Stimulated activated CD4-positive, alpha-beta T cell treated with anti-CD3 and anti-CD28 coated beads, TNF-alpha, amount 100 ng/mL, for 4 hours (primary cell): ENCODE results near the gene LGR6.
"Not testable (repeated sequence)": the region's sequence is repeated elsewhere in the genome, so short reads cannot be mapped to it uniquely, and the experiment has no call there.

Experiments used
- DNase-seq, 3 experiments: peaks; one replicate each; pipeline ENCODE4 v3.0.0-alpha.2; 2020; ENCODE audit warnings: low read depth in 3 of 3

The LGR6 gene

DNA sequence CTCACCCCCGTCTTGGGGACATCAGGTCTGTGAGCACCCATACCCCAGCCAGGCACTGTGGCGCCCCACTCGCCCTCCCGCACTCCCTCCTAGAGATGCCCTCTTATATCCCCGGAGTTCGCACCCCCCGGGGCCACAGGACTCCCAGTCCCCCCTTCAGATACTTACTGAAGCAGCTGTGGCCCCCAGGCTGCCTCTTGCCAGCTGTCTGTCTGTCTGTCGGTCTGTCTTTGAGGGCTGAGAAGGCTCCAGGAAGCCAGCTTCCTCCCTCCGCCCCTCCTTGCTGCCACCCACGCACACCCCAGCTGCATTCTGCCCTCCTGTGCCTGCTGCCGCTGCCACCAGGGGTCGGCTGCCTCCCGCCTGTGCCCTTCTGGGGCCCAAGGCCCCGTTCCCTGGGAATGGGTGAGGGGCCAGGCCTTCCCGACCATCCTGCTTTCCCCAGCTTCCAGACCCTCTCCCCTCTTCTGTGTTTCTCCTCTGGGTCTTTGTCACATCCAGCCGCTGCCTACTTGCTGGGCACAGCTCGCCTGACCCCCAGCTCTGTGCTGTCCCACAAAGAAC, 33.1 kb upstream of the LGR6 start, which contains the start of gene PTPN7:
PTPN7 (minus strand) TSS at position 226 of the 564 bp plus-strand sequence. CDS start 1,200 bp downstream, outside the sequence.
- DNase-seq: peak; percentile 79 to 83 (median 82)

- DNase-seq: no peak
These were observed 32.2 kb upstream of the LGR6 start for GRCh38 chr1:202161151-202162046.

GRCh38 chr1:202162047-202162417, 31.6 kb upstream of the LGR6 start:
- no peak for DNase-seq

DNA sequence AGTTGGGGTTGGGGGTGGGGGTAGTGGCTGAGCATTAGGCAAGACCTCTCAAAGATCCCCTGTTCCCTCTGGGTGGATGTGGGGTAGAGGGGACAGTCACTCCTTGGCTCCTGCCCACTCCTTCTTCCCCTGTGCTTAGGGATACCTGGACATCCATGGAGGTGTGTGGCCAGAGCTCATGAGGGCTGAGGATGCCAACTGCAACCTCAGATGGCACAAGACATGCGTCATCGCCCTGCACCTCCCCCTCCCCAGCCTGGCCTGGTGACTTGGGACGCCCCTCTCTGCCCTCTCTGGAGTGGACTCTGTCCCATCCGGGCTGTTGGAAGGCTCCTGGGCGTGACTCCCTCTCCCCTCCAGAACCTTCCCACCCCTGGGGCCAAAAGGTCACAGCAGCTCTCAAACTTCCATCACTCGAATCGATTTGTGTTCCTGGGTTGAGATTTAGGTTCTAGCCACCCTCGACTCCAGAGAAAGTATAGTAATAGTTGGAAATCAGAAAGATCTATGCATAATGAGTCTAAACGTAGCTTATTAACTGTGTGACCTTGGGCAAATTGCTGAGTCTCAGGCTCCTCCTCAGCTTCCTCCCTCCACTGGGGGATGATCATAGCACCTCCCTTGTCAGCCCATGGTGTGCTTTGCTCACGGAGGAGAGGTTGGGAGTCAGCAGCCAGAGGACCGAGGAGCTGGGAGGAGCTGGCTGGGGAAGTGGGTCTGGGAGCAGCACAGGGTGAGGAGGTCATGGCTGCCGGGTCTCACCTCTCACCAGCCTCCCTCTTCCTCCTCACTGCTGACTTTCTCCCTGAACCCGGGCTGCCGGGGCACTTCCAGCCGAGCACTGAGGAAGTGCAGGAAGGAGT, 30.9 kb upstream of the LGR6 start:
- no peak for DNase-seq

DNA sequence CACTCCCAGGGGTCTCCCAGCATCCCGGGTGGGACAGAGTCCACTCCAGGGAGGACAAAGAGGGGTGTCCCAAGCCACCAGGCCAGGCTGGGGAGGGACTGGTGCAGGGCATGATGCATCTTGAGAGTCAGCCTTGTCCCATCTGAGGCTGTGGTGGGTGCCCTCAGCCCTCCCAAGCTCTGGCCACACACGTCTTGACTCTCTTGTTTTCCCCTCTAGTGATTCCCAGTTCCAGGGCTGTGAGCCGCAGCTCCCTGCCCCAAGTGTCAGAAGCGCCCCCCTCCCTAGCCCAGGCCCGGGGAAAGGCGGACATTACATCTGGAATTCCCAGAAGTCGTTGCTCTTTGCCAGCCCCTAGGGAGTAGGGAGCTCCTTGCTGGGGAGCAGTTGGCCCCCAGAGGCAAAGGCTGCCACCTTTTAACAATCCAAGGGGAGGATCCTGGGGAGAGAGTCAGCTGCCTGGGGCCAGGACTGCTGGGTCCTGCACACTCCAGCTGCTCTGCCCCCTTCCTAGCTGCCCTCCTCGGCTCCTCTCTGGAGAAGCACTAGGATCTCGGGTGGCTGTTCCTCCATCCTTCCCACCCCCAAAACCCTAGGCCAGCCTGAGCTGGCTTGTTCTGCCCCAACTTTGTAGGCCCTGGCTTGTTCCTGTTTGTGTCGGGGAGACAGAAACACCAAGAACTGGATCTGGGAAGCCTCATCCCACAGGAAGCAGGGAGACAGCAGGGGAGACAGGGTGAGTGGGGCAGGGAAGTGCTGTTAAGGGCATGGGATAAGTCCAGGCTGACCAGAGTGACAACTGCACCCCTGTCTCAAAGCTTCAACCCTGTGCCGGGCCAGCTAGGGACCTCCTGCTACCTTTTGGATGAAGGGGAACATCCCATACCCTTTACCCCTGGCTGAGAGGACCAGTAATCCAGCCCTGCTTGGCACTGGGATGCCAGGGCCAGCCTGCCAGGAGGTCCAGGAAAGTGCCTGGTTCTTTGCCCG, 30.0 kb upstream of the LGR6 start:
- DNase-seq: no peak

DNA sequence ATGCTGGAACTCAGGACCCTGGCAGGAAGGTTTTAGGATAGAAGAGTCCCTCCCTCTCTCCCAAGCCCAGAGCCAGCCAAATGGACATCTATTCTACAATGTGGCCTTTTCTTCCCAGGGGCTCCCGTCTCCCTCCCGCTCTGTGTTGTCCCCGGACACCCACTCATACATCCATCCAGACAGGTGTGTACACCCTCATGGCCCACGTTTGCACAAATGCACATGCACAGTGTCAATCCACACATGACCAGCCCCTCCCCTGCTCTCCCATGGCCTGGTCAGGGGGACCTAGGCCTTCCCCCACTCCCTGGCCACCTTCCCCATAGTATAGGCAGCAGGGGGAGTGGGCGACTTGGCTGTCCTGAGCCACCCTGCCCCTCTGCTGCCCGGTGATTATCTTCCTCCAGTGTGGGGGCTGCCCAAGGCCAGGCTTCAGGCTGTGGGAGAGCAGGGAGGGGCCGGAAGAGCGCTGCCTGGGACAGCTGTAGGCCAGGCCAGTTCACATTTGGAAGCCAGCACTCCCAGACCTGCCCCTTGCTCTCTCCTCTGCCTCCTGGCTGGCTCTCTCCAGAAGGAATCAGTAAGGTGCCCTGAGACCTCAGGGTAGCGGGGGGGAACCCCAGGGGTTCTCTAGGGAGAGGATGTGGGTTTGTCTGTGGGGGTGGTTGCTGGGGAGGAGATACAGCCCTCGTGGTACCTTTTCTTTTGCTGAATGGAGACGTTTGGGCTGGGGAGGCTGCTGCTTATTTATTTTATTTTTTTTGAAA, 29.1 kb upstream of the LGR6 start:
- peak in 2 of 3 experiments; percentile 53 to 63 for DNase-seq

- DNase-seq: peak in 2 of 3 experiments; percentile 52 to 57
These were observed 28.2 kb upstream of the LGR6 start for GRCh38 chr1:202165267-202165941.

- no peak for DNase-seq
These were observed 27.4 kb upstream of the LGR6 start for GRCh38 chr1:202165942-202166843.

GRCh38 chr1:202167054-202167453, 26.5 kb upstream of the LGR6 start:
- DNase-seq: not testable (repeated sequence)

DNA sequence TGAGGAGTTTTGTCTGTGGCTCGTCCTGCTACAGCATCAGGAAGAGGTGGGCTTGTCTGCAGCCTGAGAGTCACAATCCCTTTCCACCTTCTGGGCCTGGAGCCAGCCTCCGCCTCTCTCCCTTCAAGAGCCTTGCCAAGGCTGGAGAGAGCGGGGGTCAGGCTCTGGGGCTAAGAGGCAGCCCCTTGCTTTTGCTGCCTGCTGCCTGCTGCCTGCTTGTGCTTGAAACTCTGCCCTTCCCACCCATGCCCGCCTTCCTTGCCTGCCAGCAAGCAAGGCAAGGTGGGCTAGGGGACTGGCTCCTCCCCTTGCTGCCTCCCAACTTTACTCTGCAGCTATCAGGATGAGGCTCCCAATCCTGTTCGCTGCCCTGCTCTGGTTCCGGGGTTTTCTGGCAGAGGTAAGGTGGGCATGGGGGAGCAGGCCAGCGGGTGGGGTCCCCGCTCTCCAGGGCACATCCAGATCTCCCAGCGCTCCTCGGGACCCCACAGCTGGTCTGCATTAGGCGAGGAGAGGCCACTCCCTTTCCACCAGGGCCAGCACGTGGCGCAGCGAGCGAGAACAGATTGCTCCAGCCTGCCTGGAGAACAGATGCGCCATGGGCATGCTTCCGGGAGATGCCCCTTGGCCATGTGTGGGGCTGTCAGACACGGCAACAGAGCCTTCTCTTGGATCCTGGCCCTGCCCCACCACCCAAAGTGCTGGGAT, 25.7 kb upstream of the LGR6 start:
- no peak for DNase-seq

DNA sequence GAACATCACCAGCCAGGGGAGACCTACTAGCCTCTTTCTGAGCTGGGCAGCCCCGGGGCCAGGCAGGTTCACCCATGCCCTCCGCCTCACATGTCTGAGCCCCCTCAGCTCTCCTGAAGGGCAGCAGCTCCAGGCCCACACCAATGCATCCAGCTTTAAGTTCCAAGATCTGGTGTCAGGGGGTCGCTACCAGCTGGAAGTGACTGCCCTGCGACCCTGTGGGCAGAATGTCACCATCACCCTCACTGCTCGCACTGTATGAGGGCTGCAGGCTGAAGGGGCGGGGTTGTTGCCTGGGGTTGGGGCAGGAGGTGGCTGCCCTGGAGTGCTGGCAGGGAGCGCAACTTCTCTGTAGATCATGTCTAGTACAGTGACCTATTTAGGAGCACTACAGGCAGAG, 24.7 kb upstream of the LGR6 start:
- DNase-seq: no peak

DNA sequence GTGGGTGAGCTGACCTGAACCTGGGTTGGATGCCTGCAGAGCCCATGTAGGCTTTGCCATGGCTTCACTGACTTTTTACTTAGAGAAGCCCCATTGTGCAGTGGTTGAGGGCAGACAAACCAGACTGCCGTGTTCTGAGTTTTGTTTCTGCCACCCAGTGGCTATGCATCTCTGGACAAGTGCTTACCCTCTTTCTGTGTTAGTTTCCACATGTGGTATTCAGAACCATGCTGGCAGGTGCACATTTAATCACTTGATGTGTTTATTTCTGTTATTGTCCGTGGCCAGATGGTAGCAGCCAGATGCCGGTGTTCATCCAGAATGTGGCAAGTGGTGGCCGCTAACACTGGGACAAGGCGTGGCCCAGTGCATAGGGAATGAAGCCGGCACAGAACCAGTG, 22.9 kb upstream of the LGR6 start:
- DNase-seq: no peak

- DNase-seq: no peak
These were observed 22.1 kb upstream of the LGR6 start for GRCh38 chr1:202171292-202172014.

DNA sequence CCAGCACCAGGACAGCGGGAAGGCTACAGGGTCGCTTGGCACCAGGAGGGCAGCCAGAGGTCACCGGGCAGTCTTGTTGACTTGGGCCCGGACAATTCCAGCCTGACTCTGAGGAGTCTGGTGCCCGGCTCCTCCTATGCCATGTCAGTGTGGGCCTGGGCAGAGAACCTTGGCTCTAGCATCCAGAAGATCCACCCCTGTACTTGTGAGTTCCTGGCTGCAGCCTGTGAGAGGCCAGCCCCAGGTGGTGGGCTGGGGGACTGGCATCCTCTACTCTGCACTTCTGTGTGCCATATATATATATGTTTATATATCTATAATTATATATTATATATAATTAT, 21.6 kb upstream of the LGR6 start:
- no peak for DNase-seq

DNA sequence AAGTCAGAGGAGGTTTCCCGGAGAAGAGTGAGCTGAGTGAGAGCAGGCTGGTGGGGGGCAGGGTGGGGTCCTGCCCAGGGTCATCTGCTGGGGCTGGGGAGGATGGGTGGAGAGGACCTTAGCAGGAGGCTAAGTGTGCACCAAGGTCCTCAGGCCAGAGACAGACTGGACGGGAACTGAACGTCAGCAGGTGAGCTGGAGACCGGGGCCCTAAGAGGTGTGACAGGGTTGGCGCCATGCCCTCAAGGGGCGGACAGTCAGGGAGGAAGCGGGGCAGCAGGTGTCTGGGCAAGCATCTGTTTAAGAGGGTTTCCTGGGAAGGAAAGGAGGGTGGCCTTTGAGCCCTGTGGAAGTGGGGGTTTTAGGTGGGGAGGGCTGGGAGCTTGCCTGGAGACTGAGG, 19.6 kb upstream of the LGR6 start:
- DNase-seq: no peak

- no peak for DNase-seq
These were observed 16.4 kb upstream of the LGR6 start for GRCh38 chr1:202176949-202177927.
